HG03097 (cell line): ENCODE measurements around the gene RAMAC.
"Not testable (repeated sequence)": the region's sequence is repeated elsewhere in the genome, so short reads cannot be mapped to it uniquely, and the experiment has no call there.

Source experiments
- ATAC-seq: cut with Tn5 transposase; IDR thresholded peaks from one replicate; pipeline ENCODE4 v1.9.1; 2021; ENCODE audit not compliant: unreplicated experiment, low FRiP score

RAMAC gene

DNA sequence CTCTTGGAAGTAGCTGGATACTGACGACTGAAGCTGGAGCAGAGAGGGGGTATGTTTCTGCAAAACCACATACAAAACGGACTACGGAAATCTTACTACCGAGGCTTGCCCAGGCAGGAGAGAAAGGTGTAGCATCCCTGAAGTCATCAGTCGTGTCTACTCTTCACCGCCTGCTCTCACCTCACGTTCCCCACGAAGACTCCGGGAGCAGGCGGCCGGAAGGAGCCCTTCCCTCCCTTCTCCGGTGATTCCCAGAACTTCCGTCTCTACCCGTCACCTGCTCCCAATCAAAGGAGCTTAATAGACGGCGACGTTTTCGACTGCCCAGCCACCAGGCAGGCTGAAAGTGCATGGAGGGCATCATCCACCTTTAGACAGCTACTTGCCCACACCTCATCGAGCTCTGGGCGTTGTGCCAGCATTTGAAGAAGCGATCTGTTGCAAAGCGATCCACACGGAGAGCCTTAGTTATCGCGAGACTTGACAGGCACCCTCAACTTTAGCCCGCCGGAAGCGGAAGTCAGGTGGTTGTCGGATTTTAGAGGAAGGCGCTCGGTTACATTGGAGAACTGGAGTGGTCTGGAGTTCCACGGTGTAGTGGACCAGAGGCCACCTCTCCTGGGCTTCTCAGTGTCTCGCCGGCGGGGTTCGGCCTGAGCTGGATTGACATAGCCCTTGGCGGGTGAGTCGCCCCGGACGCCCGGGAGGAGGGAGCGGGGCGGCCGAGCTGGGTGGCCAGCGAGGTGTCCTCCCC lies at the start of gene RAMAC:
RAMAC (plus strand) TSS at position 523 of the 754 bp plus-strand sequence. CDS start 2,809 bp downstream, outside the sequence.
- ATAC-seq = peak; percentile 76

DNA sequence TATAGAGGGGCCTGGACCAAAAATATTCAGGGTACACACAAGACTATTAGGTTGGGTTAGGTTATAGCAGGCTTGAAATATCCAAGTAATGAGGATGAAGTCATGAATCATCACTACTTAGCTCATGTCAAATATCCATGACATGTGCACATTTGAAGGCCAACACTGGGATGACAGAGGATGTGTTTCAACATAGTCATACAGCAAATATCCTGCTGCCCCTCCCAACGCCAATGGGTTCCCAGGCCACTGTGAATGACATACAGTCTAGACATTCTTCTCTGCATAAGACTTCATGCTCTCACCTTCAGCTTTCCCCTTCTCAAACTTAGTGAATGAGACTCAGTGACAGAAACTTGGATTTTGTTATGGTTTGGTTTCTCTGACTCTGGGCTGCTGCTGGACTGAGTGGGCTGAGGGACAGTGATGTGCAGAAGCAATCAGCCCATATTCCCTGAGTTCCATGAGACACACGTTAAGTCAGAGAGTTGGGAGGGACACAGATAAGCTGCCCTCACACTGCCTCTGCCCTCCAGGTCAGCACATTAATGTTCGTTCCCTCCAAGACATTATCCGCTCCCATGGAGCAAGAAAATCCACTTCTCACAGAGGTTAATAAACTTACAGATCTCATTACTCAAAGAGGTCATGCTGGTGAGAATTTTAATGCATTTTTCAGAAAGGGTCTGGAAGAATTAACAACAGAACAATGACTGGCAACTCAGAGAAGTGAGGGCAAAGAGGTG lies 48.9 kb upstream of the RAMAC start:
- ATAC-seq = no peak

DNA sequence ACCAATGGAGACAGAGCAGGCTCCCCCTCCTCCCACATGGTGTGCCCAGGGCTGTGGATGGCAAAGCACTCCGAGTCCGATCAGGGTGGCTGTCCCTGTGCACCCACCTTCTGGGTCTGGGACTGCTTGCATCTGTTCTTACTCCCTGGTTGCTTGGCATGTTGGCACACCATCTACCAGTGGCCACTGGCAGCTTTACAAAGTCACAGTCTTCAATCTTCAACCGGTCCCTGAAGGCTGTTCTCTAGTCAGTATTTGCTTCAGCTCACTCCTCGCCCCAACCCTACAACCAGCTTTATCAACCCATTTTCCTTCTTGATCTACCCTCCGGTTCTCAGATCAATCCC lies 48.3 kb upstream of the RAMAC start:
- ATAC-seq = no peak

DNA sequence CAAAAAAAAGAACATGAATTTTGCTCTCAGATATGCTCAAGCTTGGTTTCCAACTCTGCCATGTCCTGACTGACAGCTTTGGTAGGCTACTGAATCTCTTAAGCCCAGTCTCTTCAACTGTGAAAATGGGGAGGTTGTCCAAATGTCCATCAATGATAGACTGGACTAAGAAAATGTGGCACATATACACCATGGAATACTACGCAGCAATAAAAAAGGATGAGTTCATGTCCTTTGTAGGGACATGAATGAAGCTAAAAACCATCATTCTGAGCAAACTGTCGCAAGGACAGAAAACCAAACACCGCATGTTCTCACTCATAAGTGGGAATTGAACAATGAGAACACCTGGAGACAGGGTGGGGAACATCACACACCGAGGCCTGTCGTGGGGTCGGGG lies 46.3 kb upstream of the RAMAC start:
- ATAC-seq = not testable (repeated sequence)

DNA sequence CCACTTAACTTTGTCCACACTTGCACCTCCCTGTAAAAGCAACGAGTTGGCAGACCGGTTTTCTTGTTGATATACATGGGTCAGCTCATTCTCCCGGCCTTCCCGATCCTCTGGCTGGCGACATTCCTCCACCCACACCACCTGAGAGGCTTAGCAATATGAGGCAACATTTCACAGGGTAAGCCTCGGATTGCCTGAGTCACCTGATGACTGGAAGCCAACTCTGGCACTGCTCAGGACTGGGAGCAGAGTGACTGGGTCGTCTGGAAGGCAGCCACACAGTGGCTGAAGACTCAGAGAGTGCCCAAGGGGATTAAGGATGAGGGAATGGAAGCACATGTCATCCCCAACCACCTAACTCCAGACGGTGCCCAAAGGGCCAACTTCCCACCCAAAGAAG lies 43.3 kb upstream of the RAMAC start:
- ATAC-seq = no peak

DNA sequence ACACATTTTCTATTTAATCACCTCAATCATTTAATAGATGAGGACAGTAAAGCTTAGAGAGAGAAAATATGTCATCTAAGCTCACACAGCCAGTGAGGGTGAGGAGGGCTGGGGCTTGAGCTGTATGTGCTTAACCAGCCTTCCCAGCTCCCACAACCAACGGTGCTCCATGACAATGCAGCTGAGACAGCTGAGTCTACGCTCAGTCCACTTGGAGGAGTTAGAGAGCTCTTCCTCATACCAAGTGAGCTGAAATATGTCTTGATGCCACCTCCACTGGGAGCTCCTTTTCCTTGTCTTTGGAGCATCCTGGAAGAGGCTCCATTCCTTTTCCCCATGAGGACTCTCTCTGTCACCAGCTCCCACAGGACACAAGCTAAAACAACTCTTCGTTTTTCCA lies 42.8 kb upstream of the RAMAC start:
- ATAC-seq = no peak

DNA sequence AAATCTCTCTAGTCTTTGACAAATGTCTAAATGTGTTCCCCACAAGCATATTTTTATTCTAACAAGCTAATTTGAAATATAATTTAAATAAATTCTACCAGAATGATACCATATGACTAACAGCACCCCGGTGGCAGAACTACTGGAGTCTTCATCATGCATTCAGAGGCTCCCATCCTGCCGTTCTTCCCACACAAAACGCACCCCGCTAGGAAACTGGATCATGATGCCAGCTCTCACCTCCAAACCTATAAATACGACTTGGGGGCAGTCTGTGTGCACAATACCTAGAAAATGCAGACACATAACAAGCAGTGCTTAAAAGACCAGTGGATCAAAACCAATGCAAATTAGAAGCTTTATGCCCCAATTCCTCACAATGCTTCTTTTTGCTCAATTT lies 42.0 kb upstream of the RAMAC start:
- no peak for ATAC-seq

DNA sequence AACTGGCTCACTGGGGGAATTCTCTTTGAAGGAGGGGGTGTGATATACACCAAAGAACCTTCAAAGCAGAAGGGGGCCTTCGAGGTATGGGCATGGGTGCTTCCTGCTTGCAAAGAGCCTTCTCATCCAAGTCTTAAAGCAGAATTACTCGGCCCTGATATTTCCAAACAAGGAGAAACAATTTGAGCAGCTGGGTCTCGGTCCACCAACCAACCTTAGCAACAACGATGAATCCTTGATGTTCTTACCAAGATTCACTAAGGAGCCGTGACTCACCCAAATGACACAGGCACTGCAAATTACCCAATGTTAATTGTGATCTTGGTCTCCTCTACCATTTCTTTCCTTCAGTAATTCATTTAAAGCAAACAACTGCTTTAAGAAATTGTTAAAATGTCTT lies 41.2 kb upstream of the RAMAC start:
- no peak for ATAC-seq

DNA sequence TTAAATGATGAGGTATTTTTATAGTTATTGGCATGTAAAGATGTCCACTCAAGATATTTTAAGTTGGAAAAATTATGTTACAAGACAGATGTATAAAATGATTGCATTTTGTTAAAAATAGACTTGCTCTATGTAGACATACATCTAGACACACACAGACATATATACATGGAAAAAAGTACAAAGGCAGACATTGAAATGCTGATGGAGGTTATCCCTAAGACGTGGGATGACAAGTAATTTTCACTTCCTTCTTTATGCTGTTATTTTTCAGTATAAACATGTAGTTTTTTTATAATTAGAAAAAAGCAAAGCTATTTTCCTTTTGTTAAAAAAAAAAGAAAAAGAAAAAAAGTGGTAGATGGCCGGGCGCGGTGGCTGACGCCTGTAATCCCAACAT lies 40.7 kb upstream of the RAMAC start:
- ATAC-seq = no peak

DNA sequence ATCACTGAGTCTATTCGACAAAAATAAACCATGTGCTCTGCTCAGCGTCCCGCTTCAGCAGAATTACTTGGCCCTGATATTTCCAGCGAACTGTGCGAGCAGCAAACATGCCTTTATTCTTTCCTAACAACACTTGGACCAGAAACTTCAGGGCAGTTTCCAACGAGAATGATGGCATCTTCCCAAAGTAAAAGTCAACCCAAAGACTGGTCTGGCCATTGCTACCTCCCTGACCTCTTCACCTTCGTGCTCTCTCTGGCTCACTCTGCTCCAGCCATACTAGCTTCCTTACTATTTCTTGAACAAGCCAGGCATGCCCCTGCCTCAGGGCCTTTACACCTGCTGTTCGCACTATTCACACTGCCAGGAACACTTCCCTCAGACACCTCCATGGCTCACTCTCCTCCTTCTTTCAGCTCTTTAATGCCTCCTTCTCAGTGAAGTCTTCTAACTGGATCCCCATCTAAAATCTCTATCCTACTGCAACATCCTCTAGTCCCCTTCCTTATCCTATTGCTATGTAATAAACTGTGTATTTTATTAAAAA lies 39.8 kb upstream of the RAMAC start:
- ATAC-seq = no peak

DNA sequence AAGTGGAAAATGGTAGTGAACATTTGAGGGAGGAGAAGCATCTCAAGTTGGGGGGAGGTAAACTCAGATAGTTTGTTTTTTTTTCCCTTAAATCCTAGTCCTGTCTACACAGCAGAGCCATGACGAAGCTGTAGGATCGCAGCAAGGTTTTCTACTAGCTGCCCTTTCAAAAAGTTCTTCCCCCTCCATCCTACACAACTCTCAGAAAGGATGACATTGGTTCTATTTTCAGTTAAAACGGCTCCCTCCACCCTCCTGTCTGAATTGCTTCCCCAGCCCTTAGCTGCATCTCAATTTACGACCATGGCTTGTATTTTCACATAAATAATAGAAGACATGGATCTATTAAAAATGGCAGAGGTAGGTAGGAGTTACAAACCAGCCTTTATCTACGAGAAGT lies 35.7 kb upstream of the RAMAC start:
- no peak for ATAC-seq

DNA sequence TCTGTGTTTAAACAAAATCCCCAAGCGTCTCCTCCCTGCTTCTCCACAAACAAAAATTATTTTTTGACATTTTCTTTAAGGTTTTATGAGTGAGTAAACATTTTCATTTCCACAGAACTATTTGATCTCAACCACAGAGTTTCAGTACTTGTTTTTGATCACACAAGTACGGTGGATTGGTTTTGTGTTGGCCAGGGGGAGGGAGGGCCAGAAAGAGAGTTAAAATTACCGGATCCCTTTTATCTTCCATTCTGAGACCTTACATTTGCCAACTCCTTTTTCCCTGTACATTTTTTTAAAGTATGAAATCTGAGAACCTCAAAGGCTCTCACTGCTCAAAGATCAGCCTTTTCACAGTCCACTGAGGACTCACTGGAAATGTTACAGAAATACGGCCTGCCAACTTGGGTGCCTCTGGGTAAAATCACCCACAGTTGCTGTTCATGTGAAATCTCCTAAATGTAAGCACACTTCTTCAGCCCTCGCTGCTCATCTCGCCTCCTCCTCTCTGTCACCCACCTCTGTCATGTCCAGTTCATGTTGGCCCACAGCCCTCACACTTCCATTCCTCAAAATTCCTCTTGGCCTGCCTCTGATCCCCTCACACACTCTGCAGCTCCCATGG lies 35.2 kb upstream of the RAMAC start:
- ATAC-seq = no peak

DNA sequence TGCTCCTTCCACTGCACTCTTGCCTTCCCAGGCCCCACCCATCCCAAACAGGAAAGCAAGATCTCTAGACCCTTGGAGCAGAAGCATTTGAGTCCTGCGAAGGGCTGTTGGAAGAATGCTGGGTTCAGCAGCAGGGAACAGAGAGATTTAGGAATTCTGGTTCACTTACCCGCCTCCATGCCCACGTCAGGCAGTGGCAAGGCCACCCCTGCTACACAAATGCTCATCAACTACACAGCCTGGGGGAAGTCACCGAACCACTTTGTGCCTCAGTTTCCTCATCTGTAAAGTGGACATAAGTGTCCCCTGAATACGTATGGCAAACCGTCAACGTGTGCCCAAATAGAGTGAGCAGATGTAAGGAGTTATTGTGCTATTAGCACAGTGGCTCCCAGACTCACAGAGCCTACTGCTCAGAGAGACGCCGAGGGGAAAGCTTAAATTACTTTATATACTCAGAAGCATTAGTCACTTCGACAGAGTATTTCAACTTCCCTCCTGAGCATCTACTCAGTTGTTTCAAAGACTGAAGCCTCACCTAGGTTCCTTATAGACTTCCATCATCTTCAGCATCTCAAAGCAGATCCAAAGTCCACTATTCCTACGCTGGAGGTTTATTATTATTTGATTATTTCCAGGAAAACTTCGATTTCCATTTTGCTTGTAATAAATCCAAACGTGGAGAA lies 34.4 kb upstream of the RAMAC start:
- ATAC-seq = no peak

DNA sequence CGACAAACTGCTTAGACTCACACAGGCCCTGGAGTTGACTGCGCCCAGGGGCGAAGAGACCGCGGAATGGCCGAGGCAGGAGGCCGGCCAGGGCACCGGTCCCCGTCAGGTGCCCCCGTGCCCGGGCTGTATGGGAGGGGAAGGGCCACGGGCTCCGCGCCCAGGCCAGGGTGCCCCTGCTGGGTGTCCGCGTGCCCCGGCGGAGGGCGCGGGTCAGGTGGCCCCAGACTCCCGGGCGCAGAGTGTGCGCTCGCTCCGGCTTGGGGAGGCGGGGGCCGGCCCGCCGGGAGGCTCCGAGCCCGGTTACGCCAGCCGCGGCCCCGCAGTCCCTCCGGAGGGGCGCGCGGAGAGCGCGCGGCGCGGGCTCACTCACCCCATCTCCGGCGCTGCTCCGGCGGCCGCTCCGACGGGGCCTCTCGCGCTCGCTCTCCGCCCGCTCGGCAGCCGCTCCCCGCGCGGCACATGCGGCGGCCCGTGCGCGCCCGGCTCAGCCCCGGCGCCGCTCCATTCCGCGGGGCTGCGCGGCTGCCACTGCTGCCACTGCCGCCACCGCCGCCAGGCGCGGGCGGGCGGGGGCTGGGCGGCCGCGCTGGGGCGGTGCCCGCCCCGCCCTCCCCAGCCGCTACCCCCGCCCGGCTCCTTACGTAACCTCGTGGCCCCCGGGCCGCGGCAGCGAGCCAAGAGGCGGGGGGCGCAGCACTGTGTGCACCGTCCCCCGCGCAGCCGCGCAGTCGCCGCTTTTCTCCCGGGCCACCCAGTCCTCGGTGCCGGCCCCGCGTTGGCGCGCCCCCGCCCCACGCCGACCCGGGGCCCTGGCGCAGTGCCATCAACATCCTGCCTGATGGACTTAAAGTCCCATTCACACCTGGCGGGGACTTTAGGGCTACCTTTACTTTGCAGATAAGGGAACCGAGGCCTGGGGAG lies 33.6 kb upstream of the RAMAC start, which contains the start of gene HOMER2:
HOMER2 (minus strand) TSS at position 563 of the 924 bp plus-strand sequence; CDS start at position 378, 185 bp downstream.
- ATAC-seq = no peak

DNA sequence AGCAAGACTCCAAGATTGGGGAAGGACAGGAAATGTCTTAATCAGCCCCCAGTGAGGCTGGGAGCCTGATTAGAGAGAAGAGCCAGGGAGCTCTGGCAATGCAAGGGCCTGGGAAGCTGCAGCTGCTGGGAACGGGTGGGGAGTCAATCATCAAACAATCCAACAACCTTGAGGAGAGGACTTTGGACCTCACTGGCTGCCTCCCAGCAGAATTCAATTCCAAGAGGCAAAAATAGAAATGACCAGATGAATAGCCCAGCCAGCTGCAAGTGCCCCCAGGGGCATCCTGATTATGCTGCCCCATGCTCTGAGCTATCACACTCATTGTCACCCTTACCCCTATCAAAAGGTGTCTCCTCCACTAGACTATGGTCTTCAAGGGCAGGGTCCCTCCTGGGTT lies 27.4 kb upstream of the RAMAC start:
- no peak for ATAC-seq

DNA sequence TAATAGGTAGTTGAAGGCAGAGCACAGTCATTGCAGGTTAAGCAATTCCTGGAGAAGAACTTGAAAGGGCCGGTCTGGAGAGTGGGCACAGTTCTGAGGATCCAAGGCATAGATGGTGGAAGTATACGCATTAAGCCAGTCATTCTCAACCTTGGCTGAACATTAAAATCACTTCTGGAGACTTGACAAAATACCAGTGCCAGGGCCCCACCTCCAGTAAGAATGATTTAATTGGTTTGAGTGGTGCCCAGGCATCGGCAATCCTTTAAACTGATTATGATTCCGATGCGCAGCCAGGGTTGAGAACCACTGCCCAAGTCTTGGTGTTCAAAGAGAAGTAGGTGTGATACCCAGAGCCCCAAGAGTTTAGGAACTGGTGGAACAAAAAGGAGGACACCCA lies 26.6 kb upstream of the RAMAC start:
- ATAC-seq = no peak

DNA sequence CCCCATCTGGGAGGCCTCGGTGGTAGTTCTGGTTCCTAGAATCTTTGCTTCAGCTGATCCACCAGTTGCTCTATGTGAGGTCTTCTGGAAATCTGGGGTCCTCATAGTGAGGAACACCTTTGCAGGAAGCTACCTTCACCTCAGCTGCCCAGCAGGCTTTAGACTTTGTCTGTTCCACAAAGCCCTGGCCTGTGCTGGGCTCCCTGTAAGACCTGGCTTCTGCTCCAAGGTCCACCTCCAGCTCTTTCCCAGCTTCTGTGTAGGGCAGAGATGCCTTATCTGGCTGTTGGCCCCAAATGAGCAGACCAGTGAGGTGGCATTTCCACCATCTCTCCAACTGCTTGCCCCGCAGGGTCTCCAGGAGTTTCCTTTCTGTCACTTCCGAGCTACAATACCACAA lies 25.2 kb upstream of the RAMAC start:
- no peak for ATAC-seq

DNA sequence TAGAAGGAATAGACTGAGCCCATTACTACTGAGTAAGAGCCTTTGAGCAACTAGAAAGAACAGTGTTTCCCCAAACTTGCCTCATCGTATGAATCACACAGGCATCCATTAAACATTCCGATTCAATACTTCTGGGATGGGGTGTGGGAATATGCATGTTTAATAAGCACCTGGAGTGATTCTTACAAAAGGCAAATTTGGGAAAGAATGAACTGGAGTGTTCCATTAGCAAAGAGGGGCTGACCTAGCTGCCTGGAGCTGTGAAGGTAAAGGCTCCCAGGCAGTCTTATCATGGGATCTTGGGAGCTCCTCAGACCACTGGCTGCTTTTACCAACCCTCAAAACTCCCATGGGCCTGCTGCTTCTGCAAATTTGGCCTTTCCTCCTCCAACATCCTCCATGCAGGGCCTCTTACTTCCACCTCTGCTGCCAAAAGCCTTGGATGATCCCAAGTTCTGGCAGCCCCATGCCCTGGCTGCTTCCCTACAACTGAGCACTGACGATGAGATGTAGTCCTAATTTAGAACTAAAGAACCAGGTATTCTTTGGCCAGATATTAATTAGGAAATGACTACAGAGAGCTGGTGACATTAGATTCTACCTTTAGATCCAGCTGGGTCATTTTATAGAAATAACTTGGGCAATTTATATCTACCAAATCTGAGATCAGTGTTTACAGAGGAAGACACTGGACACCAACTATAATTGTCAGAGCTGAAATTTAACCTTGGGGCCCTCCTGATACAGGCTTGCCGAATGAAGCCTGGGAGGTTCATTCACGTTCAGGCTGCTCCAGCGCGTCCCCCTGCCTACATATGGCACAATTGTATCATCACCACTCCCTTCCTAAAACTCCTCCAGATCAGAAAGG lies 22.3 kb upstream of the RAMAC start:
- no peak for ATAC-seq

DNA sequence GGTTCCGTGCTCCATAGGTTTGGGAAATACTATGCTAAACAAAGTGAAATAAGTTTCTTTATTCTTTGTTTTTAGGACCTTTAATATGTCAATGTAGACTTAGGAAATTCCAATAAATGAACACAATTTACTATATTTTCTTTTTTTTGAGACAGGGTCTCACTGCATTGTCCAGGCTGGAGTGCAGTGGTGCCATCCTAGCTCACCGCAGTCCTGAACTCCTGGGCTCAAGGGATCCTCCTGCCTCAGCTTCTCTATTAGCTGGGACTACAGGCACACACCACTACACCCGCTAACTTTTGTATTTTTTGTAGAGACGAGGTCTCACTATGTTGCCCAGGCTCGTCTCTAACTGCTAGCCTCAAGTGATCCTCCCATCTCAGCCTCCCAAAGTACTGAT lies 21.1 kb upstream of the RAMAC start:
- no peak for ATAC-seq
